Smooth muscle cell (in vitro differentiated cells): ENCODE data around the gene DCAF15. TPM values are rescaled to one million over a fixed set of nuclear protein-coding genes. Genes with fewer than 3 reads are reported as not detected.
A peak's percentile ranks its signal among the peaks of the same experiment; 100 is the strongest.

Source experiments
- DNase-seq: peaks from one replicate; lab custom pipeline; 2025; ENCODE audit not compliant: unreplicated experiment; lab: John Stamatoyannopoulos, UW
- H2AFZ ChIP-seq: fragments of 200-600 bp; sonication (generic); 2 replicates; pipeline ENCODE4 v1.6.0; 2016; ENCODE audit warnings: antibody characterized with exemption, low read depth, mild to moderate bottlenecking
- H3F3A ChIP-seq: fragments of 200-600 bp; sonication (generic); 2 replicates; pipeline ENCODE4 v1.6.0; 2017; ENCODE audit warnings: antibody characterized with exemption, low read depth
- H3K27ac ChIP-seq: fragments of 200-600 bp; sonication (generic); 2 replicates; pipeline ENCODE4 v1.5.1; 2016; ENCODE audit warnings: low read depth, mild to moderate bottlenecking
- H3K27me3 ChIP-seq: fragments of 200-600 bp; sonication (generic); 2 replicates; pipeline ENCODE4 v1.6.1; 2016; ENCODE audit warnings: low read depth, mild to moderate bottlenecking
- H3K36me3 ChIP-seq: fragments of 200-600 bp; sonication (generic); 2 replicates; pipeline ENCODE4 v1.5.1; 2016; ENCODE audit warnings: low read depth
- H3K4me1 ChIP-seq: fragments of 200-600 bp; sonication (generic); 2 replicates; pipeline ENCODE4 v1.5.1; 2016; ENCODE audit warnings: low read depth
- H3K4me2 ChIP-seq: fragments of 200-600 bp; sonication (generic); 2 replicates; pipeline ENCODE4 v1.6.0; 2016; ENCODE audit warnings: mild to moderate bottlenecking
- H3K4me3 ChIP-seq: fragments of 200-600 bp; sonication (generic); 2 replicates; pipeline ENCODE4 v1.5.1; 2016; ENCODE audit warnings: mild to moderate bottlenecking
- H3K79me2 ChIP-seq: fragments of 200-600 bp; sonication (generic); 2 replicates; pipeline ENCODE4 v1.6.0; 2016; ENCODE audit warnings: low read depth, mild to moderate bottlenecking
- H3K9ac ChIP-seq: fragments of 200-600 bp; sonication (generic); 2 replicates; pipeline ENCODE4 v1.6.0; 2016; ENCODE audit warnings: low read depth
- H3K9me3 ChIP-seq: fragments of 200-600 bp; sonication (generic); replicated peaks from 2 replicates; pipeline ENCODE4 v1.5.1; 2016; ENCODE audit warnings: low read depth
- H4K20me1 ChIP-seq: fragments of 200-600 bp; sonication (generic); 2 replicates; pipeline ENCODE4 v1.6.0; 2016; ENCODE audit warnings: low read depth
- WGBS: methylation state at CpG from one replicate; pipeline ENCODE4 v1.1.7; 2016; ENCODE audit warnings: low lambda C conversion rate; 5-methylcytosine and 5-hydroxymethylcytosine counted together
- polyA plus RNA-seq: library from polyadenylated mRNA; unstranded; fragments of >200 nt; fragmentation: Nextera tagmentation; extraction: Ambion mirVana; gene quantifications from 2 replicates; pipeline ENCODE4 v1.2.1, GENCODE V29; 2016
- total RNA-seq: library from RNA; depleted of rRNA; stranded (reverse); fragments of >200 nt; gene quantifications from 2 replicates; pipeline ENCODE4 v1.2.3, GENCODE V29; 2014
- TF ChIP-seq, protein P1 (sequence below): fragments of 200-600 bp; sonication (generic); IDR thresholded peaks from 2 replicates; pipeline ENCODE4 v1.5.1; 2017; ENCODE audit warnings: borderline replicate concordance, mild to moderate bottlenecking, antibody characterized with exemption; ENCODE audit not compliant: insufficient read depth, poor library complexity, severe bottlenecking

DCAF15 gene
- total and polyA plus RNA-seq, 2 experiments from 2014 or later: 12.4 to 27.0 TPM

DNA sequence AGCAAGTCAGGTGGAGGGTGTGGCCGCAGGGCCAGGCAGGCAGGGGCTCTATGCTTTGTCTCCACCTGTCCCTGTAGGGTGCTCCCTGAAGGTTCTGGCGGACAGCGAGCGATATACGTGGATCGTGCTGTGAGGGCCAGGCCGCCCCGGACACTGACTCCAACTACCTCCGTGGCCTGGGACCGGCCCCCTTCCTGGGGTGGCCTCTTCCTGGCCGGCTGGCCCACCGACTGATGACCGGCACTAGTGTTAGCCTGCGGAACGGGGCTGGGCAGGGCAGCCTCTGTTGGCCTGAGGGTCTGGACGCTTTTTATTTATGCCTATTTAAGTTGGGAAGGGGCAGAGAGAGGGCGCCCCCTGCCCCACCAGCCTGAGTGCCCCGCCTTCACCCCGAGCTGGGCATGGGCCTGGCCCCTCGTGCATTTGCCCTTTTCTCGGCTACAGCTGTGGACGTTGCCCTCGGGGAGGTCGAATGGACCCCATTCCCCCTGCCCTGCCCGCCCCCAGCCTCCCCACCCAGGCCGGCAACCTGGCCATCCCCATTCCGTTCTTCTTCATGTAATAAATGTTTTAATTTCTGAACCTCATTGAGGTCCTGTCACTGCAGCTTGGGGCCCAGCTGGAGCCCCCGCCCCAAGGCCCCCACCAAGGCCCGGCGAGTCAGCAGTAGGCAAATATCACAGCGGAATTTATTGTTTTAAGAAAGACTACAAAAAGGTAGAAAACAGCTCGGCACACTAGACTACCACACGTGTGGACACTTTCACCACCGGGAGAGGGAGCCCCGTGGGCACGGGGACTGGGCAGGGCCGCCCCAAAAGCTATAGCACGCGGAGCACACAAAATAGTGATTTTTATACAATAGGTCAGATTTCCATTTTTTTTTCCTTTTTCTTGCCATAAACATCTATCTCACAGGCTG is 8.8 kb downstream of the DCAF15 start:
- Histone ChIP-seq H3K4me2 (no peak overlapping the region), H4K20me1 (no peaks in the 10 kb centered on the region), H3K4me1 (peaks cover 13% of the 10 kb centered on the region), H3F3A (peaks cover 9% of the 10 kb centered on the region), H3K27ac (no peak overlapping the region), H3K79me2 (no peaks in the 10 kb centered on the region), H3K4me3 (no peak overlapping the region), H3K9me3 (no peaks in the 10 kb centered on the region), H3K36me3 (no peaks in the 10 kb centered on the region), H3K27me3 (no peaks in the 10 kb centered on the region), H2AFZ (no peak overlapping the region), H3K9ac (no peak overlapping the region)
- 94% methylated on average over 38 of the region's 39 CpGs for WGBS
- TF ChIP-seq, protein P1, sequence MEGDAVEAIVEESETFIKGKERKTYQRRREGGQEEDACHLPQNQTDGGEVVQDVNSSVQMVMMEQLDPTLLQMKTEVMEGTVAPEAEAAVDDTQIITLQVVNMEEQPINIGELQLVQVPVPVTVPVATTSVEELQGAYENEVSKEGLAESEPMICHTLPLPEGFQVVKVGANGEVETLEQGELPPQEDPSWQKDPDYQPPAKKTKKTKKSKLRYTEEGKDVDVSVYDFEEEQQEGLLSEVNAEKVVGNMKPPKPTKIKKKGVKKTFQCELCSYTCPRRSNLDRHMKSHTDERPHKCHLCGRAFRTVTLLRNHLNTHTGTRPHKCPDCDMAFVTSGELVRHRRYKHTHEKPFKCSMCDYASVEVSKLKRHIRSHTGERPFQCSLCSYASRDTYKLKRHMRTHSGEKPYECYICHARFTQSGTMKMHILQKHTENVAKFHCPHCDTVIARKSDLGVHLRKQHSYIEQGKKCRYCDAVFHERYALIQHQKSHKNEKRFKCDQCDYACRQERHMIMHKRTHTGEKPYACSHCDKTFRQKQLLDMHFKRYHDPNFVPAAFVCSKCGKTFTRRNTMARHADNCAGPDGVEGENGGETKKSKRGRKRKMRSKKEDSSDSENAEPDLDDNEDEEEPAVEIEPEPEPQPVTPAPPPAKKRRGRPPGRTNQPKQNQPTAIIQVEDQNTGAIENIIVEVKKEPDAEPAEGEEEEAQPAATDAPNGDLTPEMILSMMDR: no peak
- no peak for DNase-seq

DNA sequence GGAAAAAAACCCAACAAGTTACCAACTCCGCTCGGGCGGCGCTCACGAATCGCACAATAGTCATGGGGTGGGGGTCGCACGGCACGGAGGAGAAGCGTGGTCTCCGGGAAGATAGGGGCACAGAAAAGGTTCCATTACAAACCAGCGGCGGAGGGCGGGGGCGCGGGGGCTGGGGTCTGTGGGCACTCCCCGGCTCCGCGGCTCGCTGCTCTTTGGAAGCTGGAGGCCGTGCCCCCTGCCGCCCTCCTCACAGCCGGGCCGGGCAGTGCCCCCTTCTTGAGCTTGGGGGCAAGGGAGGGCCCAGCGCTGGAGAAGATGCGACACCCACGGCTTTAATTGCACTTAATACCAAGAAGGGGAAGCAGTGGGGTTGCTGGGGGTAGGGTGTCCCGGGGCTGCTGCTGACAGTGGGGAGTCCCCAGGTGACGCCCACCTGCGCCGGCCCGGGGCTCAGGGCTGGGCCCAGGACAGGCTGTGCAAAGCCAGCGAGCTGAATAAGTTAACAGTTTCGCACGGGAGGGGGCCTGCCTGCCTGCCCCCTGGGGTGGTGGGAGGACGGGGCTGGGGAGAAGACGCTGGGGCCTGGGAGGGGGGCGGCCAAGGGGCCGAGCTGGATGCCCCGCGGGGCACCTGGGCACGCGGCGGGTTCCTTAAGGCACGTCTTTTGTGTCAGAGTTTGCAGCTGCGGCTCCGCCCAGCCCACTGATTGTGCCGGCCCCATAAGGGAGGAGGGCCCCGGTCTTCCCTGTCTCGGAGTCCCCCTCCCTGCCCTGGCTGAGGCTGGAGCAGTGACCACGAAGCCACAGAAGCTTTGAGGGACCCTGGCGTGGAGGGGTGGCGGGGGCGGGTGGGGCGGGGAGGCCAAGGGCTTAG is 9.8 kb downstream of the DCAF15 start:
- 76% methylated on average over 33 of the region's 55 CpGs for WGBS
- DNase-seq: no peak
- peak overlapping the region; percentile 13 for H3K4me3 ChIP-seq

DNA sequence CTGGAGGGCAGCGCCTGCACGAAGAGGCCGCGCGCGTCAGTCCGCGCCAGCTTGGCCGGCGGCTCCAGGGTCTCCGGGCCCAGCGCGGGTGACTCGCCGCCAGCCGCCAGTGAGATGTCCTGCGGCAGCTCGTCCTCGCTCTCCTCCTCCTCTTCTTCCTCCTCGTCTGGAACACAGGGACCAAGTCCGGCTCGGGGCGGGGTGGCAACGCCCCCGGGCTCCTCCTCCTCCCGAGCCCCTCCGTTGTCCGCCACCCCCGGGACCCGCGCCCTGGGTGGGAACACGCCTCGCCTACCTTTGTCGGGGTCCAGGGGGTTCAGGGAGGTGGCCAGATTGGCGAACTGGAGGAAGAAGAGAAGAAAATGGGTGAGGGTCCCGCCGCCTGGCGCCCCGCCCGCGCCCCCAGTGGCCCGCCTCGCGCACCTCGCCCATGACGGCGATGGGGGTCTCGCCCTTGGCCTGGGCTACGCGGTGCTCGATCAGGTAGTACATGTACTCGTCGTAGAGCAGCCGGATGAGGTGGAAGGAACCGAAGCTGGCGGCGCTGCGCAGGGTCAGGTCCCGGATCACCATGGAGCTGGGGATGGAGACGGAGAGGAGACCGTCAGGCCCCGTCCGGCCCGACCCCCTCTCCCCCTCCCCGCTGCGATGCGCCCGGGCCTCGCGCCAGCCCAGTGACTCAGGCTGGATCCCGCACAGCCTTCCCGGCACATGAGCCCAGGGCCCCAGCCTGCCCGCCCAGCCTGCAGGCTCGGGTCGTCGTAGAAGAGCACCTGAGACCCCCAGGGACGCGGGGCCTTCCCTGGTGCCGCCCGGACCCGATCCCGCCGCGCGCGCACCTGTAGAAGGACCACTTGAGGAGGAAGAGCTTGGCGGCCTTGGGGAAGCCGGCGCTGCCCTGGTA is 10.6 kb downstream of the DCAF15 start:
- H4K20me1 ChIP-seq: no peaks in the 10 kb centered on the region
- no peak overlapping the region for H2AFZ ChIP-seq
- 31% methylated on average over 54 of the region's 89 CpGs for WGBS
- peak overlapping the region; percentile 31 for H3K27ac ChIP-seq
- H3K36me3 ChIP-seq: no peaks in the 10 kb centered on the region
- H3K4me2 ChIP-seq: peak overlapping the region; percentile 83
- DNase-seq: no peak
- peak overlapping the region; percentile 60 for H3K9ac ChIP-seq
- peaks cover 9% of the 10 kb centered on the region for H3F3A ChIP-seq
- no peaks in the 10 kb centered on the region for H3K9me3 ChIP-seq
- peaks cover 13% of the 10 kb centered on the region for H3K4me1 ChIP-seq
- H3K79me2 ChIP-seq: no peaks in the 10 kb centered on the region
- H3K4me3 ChIP-seq: peak overlapping the region; percentile 36
- H3K27me3 ChIP-seq: no peaks in the 10 kb centered on the region
- TF ChIP-seq, protein P1: no peak

More for the DNA sequence above, 9.8 kb downstream of the DCAF15 start:
- Histone ChIP-seq H3K4me2 (peak overlapping the region; percentile 83), H3K36me3 (no peaks in the 10 kb centered on the region), H2AFZ (no peak overlapping the region), H3K9ac (no peak overlapping the region), H3K79me2 (no peaks in the 10 kb centered on the region), H3K27me3 (no peaks in the 10 kb centered on the region), H3K27ac (no peak overlapping the region), H3K4me1 (peaks cover 13% of the 10 kb centered on the region), H3K9me3 (no peaks in the 10 kb centered on the region), H4K20me1 (no peaks in the 10 kb centered on the region), H3F3A (peaks cover 9% of the 10 kb centered on the region)
- TF ChIP-seq, protein P1: no peak
